SK-N-SH (cell line): Measurements from ENCODE around the gene ABHD16A. TPM values are rescaled to one million over a fixed set of nuclear protein-coding genes. Genes with fewer than 3 reads are reported as not detected.

ENCODE experiments used
- CTCF ChIA-PET: fragments of 300-600, 350-600 bp; formaldehyde crosslinking; extraction: SDS; loops from one replicate; lab custom pipeline; 2021; lab: Yijun Ruan, JAX
- POLR2A ChIA-PET: fragments of 350-600 bp; sonication (Branson Sonifier 250); formaldehyde crosslinking; extraction: SDS; loops from one replicate; lab custom pipeline; 2020; ENCODE audit warnings: antibody characterized with exemption, inconsistent platforms; lab: Yijun Ruan, JAX
- DNase-seq: peaks from one replicate; pipeline ENCODE4 v3.0.0; 2012
- H2AFZ ChIP-seq: fragments of 200-600 bp; sonication (generic); 2 replicates; pipeline ENCODE4 v1.8.1; 2016; ENCODE audit warnings: antibody characterized with exemption, mild to moderate bottlenecking, low read depth
- H3F3A ChIP-seq: fragments of 200-600 bp; sonication (generic); replicated peaks from 2 replicates; pipeline ENCODE3; 2016; ENCODE audit warnings: antibody characterized with exemption, mild to moderate bottlenecking; ENCODE audit not compliant: insufficient read depth
- H3K27ac ChIP-seq, 2 experiments: fragments of 200-500 bp in 1 of 2; fragments of 200-600 bp in 1 of 2; sonication (Bioruptor generic) in 1 of 2; sonication (generic), shearing (Covaris generic) in 1 of 2; 2 replicates each; pipeline versions ENCODE4 v1.5.1 to v1.6.1; 2014 to 2016; ENCODE audit warnings: low read depth in 2 of 2, inconsistent platforms in 1 of 2, low read length in 1 of 2, mild to moderate bottlenecking in 1 of 2, mixed read lengths in 1 of 2
- H3K27me3 ChIP-seq: fragments of 200-600 bp; sonication (generic), shearing (Covaris generic); 2 replicates; pipeline ENCODE4 v1.6.1; 2016; ENCODE audit warnings: mixed run types; ENCODE audit not compliant: insufficient read depth
- H3K36me3 ChIP-seq, 2 experiments: fragments of 200-500 bp in 1 of 2; fragments of 200-600 bp in 1 of 2; sonication (Bioruptor generic) in 1 of 2; sonication (generic) in 1 of 2; replicated peaks in 1 of 2; 2 replicates each; pipeline versions ENCODE3 to v1.5.1; 2014 to 2016; ENCODE audit warnings: low read length in 1 of 2, mild to moderate bottlenecking in 1 of 2; ENCODE audit not compliant: insufficient read depth in 2 of 2, control insufficient read depth in 1 of 2
- H3K4me1 ChIP-seq, 2 experiments: fragments of 200-500 bp in 1 of 2; fragments of 200-600 bp in 1 of 2; sonication (Bioruptor generic) in 1 of 2; sonication (generic), shearing (Covaris generic) in 1 of 2; 2 replicates each; pipeline versions ENCODE4 v1.5.1 to v1.6.1; 2014 to 2016; ENCODE audit warnings: low read depth in 1 of 2, low read length in 1 of 2, mixed run types in 1 of 2; ENCODE audit not compliant: insufficient read depth in 2 of 2, control insufficient read depth in 1 of 2
- H3K4me2 ChIP-seq: fragments of 200-600 bp; sonication (generic), shearing (Covaris generic); 2 replicates; pipeline ENCODE4 v1.6.1; 2017; ENCODE audit warnings: mixed run types
- H3K4me3 ChIP-seq, 2 experiments: fragments of 200-500 bp in 1 of 2; fragments of 200-600 bp in 1 of 2; sonication (Bioruptor generic) in 1 of 2; sonication (generic), shearing (Covaris generic) in 1 of 2; 2 replicates each; pipeline versions ENCODE4 v1.5.1 to v1.8.1; 2014 to 2016; ENCODE audit warnings: low read depth in 2 of 2, inconsistent platforms in 1 of 2, low read length in 1 of 2, mild to moderate bottlenecking in 1 of 2, mixed read lengths in 1 of 2, moderate library complexity in 1 of 2
- H3K79me2 ChIP-seq: fragments of 200-600 bp; sonication (generic); 2 replicates; pipeline ENCODE4 v1.8.1; 2017; ENCODE audit warnings: mild to moderate bottlenecking; ENCODE audit not compliant: insufficient read depth
- H3K9ac ChIP-seq: fragments of 200-600 bp; sonication (generic); 2 replicates; pipeline ENCODE4 v1.6.1; 2017; ENCODE audit warnings: mixed run types
- H3K9me2 ChIP-seq: fragments of 200-600 bp; sonication (generic); 2 replicates; pipeline ENCODE4 v1.6.1; 2017; ENCODE audit warnings: mixed run types
- H3K9me3 ChIP-seq: fragments of 200-600 bp; sonication (generic); 2 replicates; pipeline ENCODE4 v1.6.1; 2017; ENCODE audit warnings: mixed run types, mild to moderate bottlenecking, moderate library complexity
- H4K20me1 ChIP-seq: fragments of 200-600 bp; sonication (generic); 2 replicates; pipeline ENCODE4 v1.6.1; 2017; ENCODE audit warnings: mild to moderate bottlenecking, mixed run types; ENCODE audit not compliant: insufficient read depth
- EP300 ChIP-seq, 2 experiments: IDR thresholded peaks; 2 replicates each; pipeline versions ENCODE4 v1.4.0 to v1.6.1; 2012; ENCODE audit warnings: borderline replicate concordance in 1 of 2, low read depth in 1 of 2, low read length in 1 of 2
- FOSL2 ChIP-seq: IDR thresholded peaks from 2 replicates; pipeline ENCODE4 v1.4.0; 2012; ENCODE audit warnings: low read depth, mild to moderate bottlenecking, moderate library complexity, borderline replicate concordance
- GABPA ChIP-seq: IDR thresholded peaks from 2 replicates; pipeline ENCODE4 v1.4.0; 2012; ENCODE audit warnings: low read depth, mild to moderate bottlenecking
- GATA2 ChIP-seq: sonication (generic); formaldehyde crosslinking; IDR thresholded peaks from 2 replicates; pipeline ENCODE4 v1.5.0; 2020; ENCODE audit warnings: mild to moderate bottlenecking, missing genetic modification reagents
- IRF3 ChIP-seq: fragments of 150-350 bp; IDR thresholded peaks from 2 replicates; pipeline ENCODE4 v1.6.1; 2016; ENCODE audit warnings: mild to moderate bottlenecking, low read depth, low read length
- JUND ChIP-seq: IDR thresholded peaks from 2 replicates; pipeline ENCODE4 v1.4.0; 2012
- MAX ChIP-seq: IDR thresholded peaks from 2 replicates; pipeline ENCODE4 v1.4.0; 2012; ENCODE audit warnings: low read depth
- NRF1 ChIP-seq: IDR thresholded peaks from 2 replicates; pipeline ENCODE4 v1.6.1; 2012; ENCODE audit warnings: low read depth, mild to moderate bottlenecking, low read length
- RCOR1 ChIP-seq: fragments of 150-350 bp; IDR thresholded peaks from 2 replicates; pipeline ENCODE4 v1.6.1; 2017; ENCODE audit warnings: antibody characterized with exemption, low read length
- SIN3A ChIP-seq: IDR thresholded peaks from 2 replicates; pipeline ENCODE4 v1.6.1; 2012; ENCODE audit warnings: low read depth, mild to moderate bottlenecking, low read length, moderate library complexity, borderline replicate concordance
- TAF1 ChIP-seq: IDR thresholded peaks from 2 replicates; pipeline ENCODE4 v1.6.1; 2012; ENCODE audit warnings: low read depth, mild to moderate bottlenecking, low read length, moderate library complexity, borderline replicate concordance
- TCF12 ChIP-seq: IDR thresholded peaks from 2 replicates; pipeline ENCODE4 v1.4.0; 2012
- USF1 ChIP-seq: IDR thresholded peaks from 2 replicates; pipeline ENCODE4 v1.4.0; 2012; ENCODE audit warnings: low read depth, borderline replicate concordance
- WGBS: methylation state at CpG from one replicate; pipeline ENCODE4 v1.1.6; 2017; ENCODE audit warnings: low lambda C conversion rate; 5-methylcytosine and 5-hydroxymethylcytosine counted together
- polyA plus RNA-seq, 3 experiments: library from polyadenylated mRNA; depleted of rRNA; stranded (reverse); fragments of >200 nt; gene quantifications; 2 replicates each; pipeline ENCODE4 v1.2.3, GENCODE V29; 2012
- TF ChIP-seq, protein P1 (sequence below): IDR thresholded peaks from 2 replicates; pipeline ENCODE4; 2012

Gene ABHD16A
- polyA plus RNA-seq, 1 of the 3 experiments (the other 2 are of a cell fraction): 49.3 TPM

- H3K4me1 ChIP-seq: peaks cover 22 to 26% of the 10 kb centered on the region in 2 experiments; a peak in 3 of 4 replicates
- peaks cover 32 to 38% of the 10 kb centered on the region in 2 experiments for H3K36me3 ChIP-seq
- peak overlapping the region; percentile 97 for H3K4me2 ChIP-seq
- ChIA-PET POLR2A (interaction anchor here (0.8 to 1.9 kb wide), 7 partner anchors 11 to 199 kb away, joined by 3 to 20 read pairs (median 4); partner anchors contain the start of genes BAG6, LSM2 and NEU1), CTCF (interaction anchor here (0.6 to 2.8 kb wide), 13 partner anchors 9 to 166 kb away, joined by 3 to 10 read pairs (median 3); partner anchors contain the start of genes APOM, ATP6V1G2, BAG6 and LY6G5C)
- no peaks in the 10 kb centered on the region for H3K9me2 ChIP-seq
- H3F3A ChIP-seq: peaks cover 27% of the 10 kb centered on the region
- peak overlapping the region; percentile 77 for H3K9ac ChIP-seq
- peaks cover 4% of the 10 kb centered on the region; the same call in 1 of the 2 replicates for H4K20me1 ChIP-seq
- peak overlapping the region; percentile 86 to 89 for H3K4me3 ChIP-seq
- DNase-seq: no peak
- H3K27me3 ChIP-seq: no peaks in the 10 kb centered on the region
- H3K9me3 ChIP-seq: no peaks in the 10 kb centered on the region
- TF ChIP-seq, protein P1, sequence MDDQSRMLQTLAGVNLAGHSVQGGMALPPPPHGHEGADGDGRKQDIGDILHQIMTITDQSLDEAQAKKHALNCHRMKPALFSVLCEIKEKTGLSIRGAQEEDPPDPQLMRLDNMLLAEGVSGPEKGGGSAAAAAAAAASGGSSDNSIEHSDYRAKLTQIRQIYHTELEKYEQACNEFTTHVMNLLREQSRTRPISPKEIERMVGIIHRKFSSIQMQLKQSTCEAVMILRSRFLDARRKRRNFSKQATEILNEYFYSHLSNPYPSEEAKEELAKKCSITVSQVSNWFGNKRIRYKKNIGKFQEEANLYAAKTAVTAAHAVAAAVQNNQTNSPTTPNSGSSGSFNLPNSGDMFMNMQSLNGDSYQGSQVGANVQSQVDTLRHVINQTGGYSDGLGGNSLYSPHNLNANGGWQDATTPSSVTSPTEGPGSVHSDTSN: 0 out of 2 replicates have a peak, but pooled peaks have one; percentile 8
- TF ChIP-seq TAF1: no peak
- peak; percentile 32; the same call in 1 of the 2 replicates for TF ChIP-seq GABPA
- TF ChIP-seq GATA2 (CRISPR knock-in tag): no peak
- peak; percentile 72; the same call in 1 of the 2 replicates for TF ChIP-seq MAX
- peak; percentile 62 for TF ChIP-seq JUND
- peak; percentile 80; the same call in 1 of the 2 replicates for TF ChIP-seq FOSL2
- no peak for TF ChIP-seq IRF3
- TF ChIP-seq EP300 (IDR thresholded peaks at IDR 0.05; ENCODE audit: borderline replicate concordance in 1 of 2, low read depth in 1 of 2, low read length in 1 of 2): peak in 1 of 2 experiments; percentile 30; a peak in 1 of 4 replicates
- TF ChIP-seq RCOR1: no peak
- TF ChIP-seq USF1: no peak
- TF ChIP-seq NRF1: no peak
- TF ChIP-seq TCF12: peak; percentile 45
- 0 out of 2 replicates have a peak, but pooled peaks have one; percentile 11 for TF ChIP-seq SIN3A
- peak overlapping the region; percentile 43; the same call in 1 of the 2 replicates for H2AFZ ChIP-seq
- peak overlapping the region; percentile 87 to 92 for H3K27ac ChIP-seq
- H3K79me2 ChIP-seq: peaks cover 81% of the 10 kb centered on the region
- 8% methylated on average over 16 of the region's 17 CpGs for WGBS
Observed at GRCh38 chr6:31663961-31664789, 38.9 kb downstream of the ABHD16A start.
